HEK293T (cell line): ENCODE measurements around the gene GRM3.

Experiments used
- BHLHE40 ChIP-seq: fragments of 450-650 bp; IDR thresholded peaks from 2 replicates; pipeline ENCODE4 v1.6.1; 2016; ENCODE audit warnings: mild to moderate bottlenecking, moderate library complexity, borderline replicate concordance
- NFRKB ChIP-seq: fragments of 450-650 bp; IDR thresholded peaks from 2 replicates; pipeline ENCODE4 v1.6.1; 2016; ENCODE audit warnings: mild to moderate bottlenecking, moderate library complexity

DNA sequence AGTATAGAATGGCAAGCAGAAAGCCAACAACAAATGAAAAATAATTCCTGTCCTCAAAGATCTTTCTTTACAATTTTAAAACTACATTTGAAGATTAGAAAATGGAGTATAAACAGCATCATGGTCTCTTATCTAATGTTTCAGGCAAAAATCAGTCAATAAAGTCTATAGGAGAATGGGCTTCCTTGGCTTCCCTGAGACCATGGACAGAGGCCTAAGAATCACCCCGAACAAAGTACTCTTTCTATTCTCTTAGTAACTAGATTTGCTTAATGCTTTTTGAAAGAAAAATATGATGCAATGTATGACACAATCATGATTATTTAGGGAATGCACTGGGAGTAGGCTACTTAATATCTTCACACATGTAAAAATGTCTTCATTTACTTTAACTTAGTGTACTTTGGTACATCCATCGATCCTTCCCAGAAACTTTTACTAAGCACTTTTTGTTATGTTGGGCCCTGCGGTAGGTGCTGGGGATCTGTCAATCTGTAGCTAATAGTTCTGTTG is 17.3 kb downstream of the GRM3 start:
- TF ChIP-seq BHLHE40 (no peak), NFRKB (no peak)
